Vagina (tissue), 2 donors: Measurements from ENCODE around the gene KRT6B.

Experiments
- CTCF ChIP-seq, 3 experiments: fragments of 450-650 bp in 2 of 3; fragments of 200-600 bp in 1 of 3; sonication (generic) in 1 of 3; IDR thresholded peaks; one replicate each; pipeline ENCODE4 v1.5.1; 2017 to 2019; ENCODE audit warnings: antibody characterized with exemption in 3 of 3, mild to moderate bottlenecking in 2 of 3, moderate library complexity in 2 of 3
- POLR2A ChIP-seq, 2 donors: fragments of 450-650 bp; IDR thresholded peaks; one replicate each; pipeline ENCODE4 v1.6.1; 2017; ENCODE audit warnings: antibody characterized with exemption in 2 of 2, mild to moderate bottlenecking in 2 of 2, moderate library complexity in 2 of 2
- POLR2AphosphoS5 ChIP-seq, 2 donors: sonication (generic); formaldehyde crosslinking; IDR thresholded peaks; one replicate each; pipeline ENCODE4 v1.9.0; 2017; ENCODE audit warnings: antibody characterized with exemption in 2 of 2, mild to moderate bottlenecking in 2 of 2, low read depth in 1 of 2; ENCODE audit not compliant: insufficient read depth in 1 of 2

GRCh38 chr12:52440821-52441319 is 11.1 kb downstream of the KRT6B start:
- TF ChIP-seq POLR2AphosphoS5 (IDR thresholded peaks at IDR 0.05; ENCODE audit: insufficient read depth in 1 of 2, low read depth in 1 of 2) (no peak), CTCF (IDR thresholded peaks at IDR 0.05) (no peak), POLR2A (IDR thresholded peaks at IDR 0.05) (no peak)
